ENCODE results near the gene ZNF683. TPM values are rescaled to one million over a fixed set of nuclear protein-coding genes. Genes with fewer than 3 reads are reported as not detected.

Gene ZNF683
- total and polyA plus RNA-seq, 9 donors = 0.15 to 0.50 (median 0.34) TPM; not detected in 5

DNA sequence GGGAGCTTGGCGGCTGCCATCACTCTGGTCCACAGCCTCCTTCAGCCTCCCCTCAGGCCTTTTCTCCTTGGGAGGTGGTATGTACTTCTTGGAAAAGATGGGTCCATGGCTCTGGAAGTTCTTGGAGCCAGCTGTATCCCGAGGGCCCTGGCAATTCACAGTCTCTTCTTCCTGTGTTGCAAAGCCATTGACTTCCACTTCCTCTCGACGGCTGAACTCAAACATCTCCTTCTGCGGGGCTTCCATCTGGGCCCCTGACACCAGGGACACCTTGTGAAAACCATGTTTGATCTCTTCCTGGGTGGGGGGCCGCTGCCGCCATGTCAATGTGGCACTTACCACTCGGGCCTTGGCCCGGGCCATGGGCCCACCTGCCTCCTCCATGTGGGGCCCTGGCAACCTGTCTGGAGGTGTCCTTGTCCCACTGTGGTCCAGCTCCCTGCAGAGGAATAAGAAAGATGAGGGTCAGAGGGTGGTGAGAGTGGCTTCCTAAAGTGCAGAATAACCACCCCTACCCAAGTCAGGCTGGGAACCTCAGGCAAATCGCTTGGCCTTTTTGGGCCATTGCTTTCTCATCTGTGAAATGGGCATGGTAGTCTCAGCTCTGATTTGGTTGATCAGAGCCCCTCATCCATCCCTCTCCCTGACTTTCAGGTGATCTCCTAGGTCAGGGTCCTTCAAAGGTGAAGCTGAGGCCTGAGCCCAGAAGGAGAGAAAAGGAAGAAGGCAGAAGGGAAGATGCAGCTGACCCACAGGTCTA is 26.1 kb downstream of the ZNF683 start:
- intact Hi-C loops (cut with DNase I) = no loop called here
- Histone ChIP-seq H3K27ac (no peak overlapping the region), H3K4me3 (no peak overlapping the region), H3K4me1 (ENCODE audit: insufficient read depth) (no peaks in the 10 kb centered on the region), H3K36me3 (no peaks in the 10 kb centered on the region), H3K9me3 (no peaks in the 10 kb centered on the region), H3K27me3 (no peaks in the 10 kb centered on the region)
- WGBS, 3 donors = 71 to 81% (median 77%) methylated on average over 10 of the region's 10 CpGs
- no peak for TF ChIP-seq CTCF (IDR thresholded peaks at IDR 0.05)
- DNase-seq = no peak

DNA sequence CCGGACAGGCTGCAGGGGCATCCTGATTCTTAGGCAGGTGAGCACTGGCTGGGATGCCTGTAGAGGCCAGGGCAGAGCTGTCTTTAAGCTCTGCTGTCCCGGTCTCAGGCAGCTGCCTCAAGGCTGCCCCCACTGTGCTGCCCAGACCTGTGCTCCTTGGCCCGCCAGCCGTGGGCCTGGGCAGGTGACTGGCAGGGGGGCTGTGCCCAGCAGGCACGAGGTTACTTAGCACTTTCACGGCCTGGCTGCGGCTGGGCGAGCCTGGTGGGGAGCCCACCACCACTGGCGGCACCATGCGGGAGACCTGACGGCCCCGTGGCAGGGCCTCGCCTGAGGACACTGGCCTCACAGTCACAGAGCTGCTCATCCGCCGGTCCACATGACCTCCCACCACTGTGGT is 26.8 kb downstream of the ZNF683 start:
- Histone ChIP-seq H3K9me3 (no peaks in the 10 kb centered on the region), H3K36me3 (no peaks in the 10 kb centered on the region), H3K27ac (no peak overlapping the region), H3K4me3 (no peak overlapping the region), H3K4me1 (ENCODE audit: insufficient read depth) (no peaks in the 10 kb centered on the region), H3K27me3 (no peaks in the 10 kb centered on the region)
- TF ChIP-seq POLR2A (IDR thresholded peaks at IDR 0.05) = no peak
- TF ChIP-seq EP300 (IDR thresholded peaks at IDR 0.05) = no peak
- TF ChIP-seq CTCF (IDR thresholded peaks at IDR 0.05) = no peak
- no peak for DNase-seq
- 72 to 100% (median 72%) methylated on average over 1 to 15 of the region's 15 CpGs for WGBS, 3 donors
- intact Hi-C loops (cut with DNase I) = no loop called here

DNA sequence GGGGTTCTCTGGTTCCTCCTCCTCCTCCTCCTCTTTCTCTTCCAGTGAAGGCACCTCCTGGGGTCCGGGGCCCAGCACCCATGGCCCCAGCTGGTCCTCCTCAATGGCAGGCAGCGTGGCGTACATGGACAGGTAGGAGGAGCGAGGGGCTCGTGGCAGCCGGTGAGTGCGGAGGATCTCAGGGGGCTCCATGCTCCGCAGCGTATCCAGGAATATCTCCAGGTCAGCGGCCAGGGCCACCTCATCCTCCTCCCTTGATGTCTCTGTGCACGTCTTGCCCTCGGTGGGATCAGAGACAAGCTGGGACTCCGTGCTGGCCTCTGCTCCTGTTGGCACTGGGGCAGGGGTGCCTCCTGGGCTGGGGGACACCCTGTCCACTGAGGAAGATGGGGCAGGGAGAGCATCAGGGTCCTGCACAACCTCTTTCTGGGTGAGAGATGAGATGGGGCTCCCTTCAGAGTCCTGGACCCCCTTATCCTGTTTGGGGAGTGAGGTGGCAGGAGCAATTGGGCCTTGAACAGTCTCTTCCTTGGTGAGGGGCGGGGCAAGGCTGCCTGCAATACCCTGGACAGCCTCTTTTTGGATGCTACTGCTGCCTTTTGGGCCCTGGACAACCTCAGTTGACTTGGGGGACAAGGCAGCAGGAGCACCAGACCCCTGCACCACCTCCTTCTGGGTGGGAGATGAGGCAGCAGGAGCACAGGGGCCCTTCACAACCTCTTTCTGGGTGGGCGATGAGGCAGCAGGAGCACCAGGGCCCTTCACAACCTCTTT is 28.2 kb downstream of the ZNF683 start:
- TF ChIP-seq EP300 (IDR thresholded peaks at IDR 0.05) = no peak
- no peak for TF ChIP-seq POLR2A (IDR thresholded peaks at IDR 0.05)
- no peak for TF ChIP-seq CTCF (IDR thresholded peaks at IDR 0.05)
- Histone ChIP-seq H3K27me3 (no peaks in the 10 kb centered on the region), H3K4me1 (ENCODE audit: insufficient read depth) (no peaks in the 10 kb centered on the region), H3K27ac (no peak overlapping the region), H3K36me3 (no peaks in the 10 kb centered on the region), H3K4me3 (no peak overlapping the region), H3K9me3 (no peaks in the 10 kb centered on the region)
- WGBS, 3 donors = 85 to 87% (median 86%) methylated on average over 15 of the region's 15 CpGs
- intact Hi-C loops (cut with DNase I) = no loop called here
- DNase-seq = no peak

- Histone ChIP-seq H3K36me3 (no peaks in the 10 kb centered on the region), H3K4me1 (ENCODE audit: insufficient read depth) (peaks cover 6% of the 10 kb centered on the region), H3K27me3 (no peaks in the 10 kb centered on the region), H3K27ac (no peak overlapping the region), H3K9me3 (no peaks in the 10 kb centered on the region), H3K4me3 (no peak overlapping the region)
- no peak for TF ChIP-seq POLR2A (IDR thresholded peaks at IDR 0.05)
- TF ChIP-seq EP300 (IDR thresholded peaks at IDR 0.05) = no peak
- no peak for TF ChIP-seq CTCF (IDR thresholded peaks at IDR 0.05)
- 36 to 54% (median 45%) methylated on average over 4 of the region's 4 CpGs for WGBS, 3 donors
- DNase-seq = no peak
- intact Hi-C loops (cut with DNase I) = no loop called here
These were observed 32.5 kb downstream of the ZNF683 start for GRCh38 chr1:26340047-26340481.
